Left colon (tissue), 2 donors: ENCODE data around the gene UNC45A. TPM values are rescaled to one million over a fixed set of nuclear protein-coding genes. Genes with fewer than 3 reads are reported as not detected.
A peak's percentile ranks its signal among the peaks of the same experiment; 100 is the strongest.

Source experiments
- ATAC-seq: fragments of 200-7000 bp; cut with Tn5 transposase; one replicate; pipeline ENCODE4 v1.9.1; 2020; ENCODE audit warnings: mild to moderate bottlenecking, moderate library complexity
- DNase-seq, 2 donors: peaks; one replicate each; pipeline ENCODE4 v3.0.0-alpha.2; 2020
- intact Hi-C, 2 donors: fragments of 100-400 bp; cut with DNase I in 1 of 2; cut with micrococcal nuclease in 1 of 2; formaldehyde crosslinking; loops; one replicate each; pipeline versions ENCODE4 v1.11.2 to v1.14.0; 2022; cut with DNase I, micrococcal nuclease
- total RNA-seq, 2 donors: library from RNA; stranded (reverse); fragmentation: NEBNext Ultra II Directional; extraction: Animal tissue kit (Norgen Biotek cat#: 25700); gene quantifications; one replicate each; pipeline ENCODE4 v1.2.1, GENCODE V29; 2021
- donor health status: DM: no; HTN: no; CAD: no.
- donor health status: DM: yes; HTN: yes; CAD: no.

UNC45A gene
- total RNA-seq, 2 donors from 2014 or later: 53.0 to 58.1 TPM

DNA sequence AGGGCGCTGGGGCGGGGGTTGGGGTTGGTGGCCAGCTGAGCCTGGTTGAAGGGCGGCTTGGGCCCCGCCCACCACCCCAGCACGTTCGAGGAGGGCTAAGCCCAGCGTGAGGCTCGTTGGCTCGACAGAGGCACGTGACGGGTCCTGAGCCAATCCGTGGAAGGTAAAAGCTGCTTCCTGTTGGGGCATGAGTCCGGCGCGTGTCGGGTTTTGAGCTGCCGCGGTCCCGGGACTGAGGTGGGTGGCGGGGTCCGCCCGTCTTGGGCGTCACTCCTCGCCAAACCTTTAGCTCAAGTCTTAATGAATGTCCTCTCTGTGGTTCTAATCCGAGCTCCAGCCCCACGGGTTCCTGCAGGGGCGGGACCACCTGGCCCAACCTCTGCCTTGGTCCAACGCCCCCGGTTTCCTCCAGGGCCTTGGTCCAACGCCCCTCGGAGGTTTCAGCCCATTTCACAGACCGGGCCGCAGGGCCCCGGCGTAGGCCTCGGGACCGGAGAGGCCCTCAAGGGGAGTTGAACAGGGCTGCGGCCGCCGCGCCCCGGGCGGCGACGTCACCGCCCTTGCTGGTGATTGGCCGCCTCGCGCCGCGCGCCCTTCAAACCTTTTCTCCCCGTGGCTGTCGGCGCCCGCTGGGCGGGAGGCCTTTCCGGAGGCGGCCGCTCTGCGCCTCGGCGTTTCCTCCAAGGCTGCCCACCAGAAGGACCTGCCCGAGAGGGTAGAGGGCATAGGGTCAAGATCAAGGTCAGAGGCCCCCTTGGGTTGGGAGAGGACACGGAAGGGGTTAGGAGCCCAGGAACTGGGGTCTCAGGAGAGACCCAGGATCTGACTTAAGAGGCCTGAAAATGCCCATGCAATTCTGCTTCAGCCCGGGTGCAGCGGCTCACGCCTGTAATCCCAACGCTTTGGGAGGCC, 19.9 kb downstream of the UNC45A start, which contains the start of gene RCCD1:
RCCD1 (plus strand) TSS at position 173 of the 912 bp plus-strand sequence. CDS start 1,851 bp downstream, outside the sequence.
- DNase-seq (peak; percentile 95 to 97), ATAC-seq (peak; percentile 86)
- intact Hi-C loops: loop anchor here in 1 of 2 donors (10.0 kb wide), 1 partner anchor 310 kb away; no protein-coding TSS in a partner anchor

DNA sequence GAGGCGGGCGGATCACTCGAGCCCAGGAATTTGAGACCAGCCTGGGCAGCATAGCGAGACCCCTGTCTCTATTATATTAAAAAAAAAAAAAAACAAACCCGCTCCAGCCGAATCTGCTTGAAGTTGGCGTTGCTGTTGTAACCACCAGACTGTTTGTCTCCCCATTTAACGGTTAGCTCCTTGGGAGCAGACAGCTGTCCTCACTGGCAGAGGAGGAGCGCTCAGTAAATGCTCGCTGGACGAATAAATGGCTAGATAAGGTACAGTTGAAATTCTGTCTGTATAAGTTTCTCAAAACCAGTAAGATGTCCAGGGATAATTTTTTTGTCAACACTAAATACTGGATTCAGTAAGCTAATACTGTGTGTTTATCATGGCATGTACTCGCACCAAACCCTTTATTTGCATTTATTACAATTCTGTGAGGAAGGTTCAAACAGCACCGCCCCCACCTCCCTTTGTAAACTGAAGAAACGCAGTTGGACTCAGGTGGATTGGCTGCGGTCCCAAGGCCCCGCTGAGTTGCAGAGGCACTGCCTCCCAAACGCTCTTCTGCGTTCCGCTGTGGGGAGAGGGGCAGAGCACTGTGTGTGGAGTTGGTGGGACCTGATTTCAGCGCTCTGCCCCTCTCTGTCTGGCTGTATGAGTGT, 20.7 kb downstream of the UNC45A start:
- peak; percentile 62 to 73 for DNase-seq
- peak; percentile 20 for ATAC-seq
- intact Hi-C loops: loop anchor here in 1 of 2 donors (10.0 kb wide), 1 partner anchor 309 kb away; no protein-coding TSS in a partner anchor

DNA sequence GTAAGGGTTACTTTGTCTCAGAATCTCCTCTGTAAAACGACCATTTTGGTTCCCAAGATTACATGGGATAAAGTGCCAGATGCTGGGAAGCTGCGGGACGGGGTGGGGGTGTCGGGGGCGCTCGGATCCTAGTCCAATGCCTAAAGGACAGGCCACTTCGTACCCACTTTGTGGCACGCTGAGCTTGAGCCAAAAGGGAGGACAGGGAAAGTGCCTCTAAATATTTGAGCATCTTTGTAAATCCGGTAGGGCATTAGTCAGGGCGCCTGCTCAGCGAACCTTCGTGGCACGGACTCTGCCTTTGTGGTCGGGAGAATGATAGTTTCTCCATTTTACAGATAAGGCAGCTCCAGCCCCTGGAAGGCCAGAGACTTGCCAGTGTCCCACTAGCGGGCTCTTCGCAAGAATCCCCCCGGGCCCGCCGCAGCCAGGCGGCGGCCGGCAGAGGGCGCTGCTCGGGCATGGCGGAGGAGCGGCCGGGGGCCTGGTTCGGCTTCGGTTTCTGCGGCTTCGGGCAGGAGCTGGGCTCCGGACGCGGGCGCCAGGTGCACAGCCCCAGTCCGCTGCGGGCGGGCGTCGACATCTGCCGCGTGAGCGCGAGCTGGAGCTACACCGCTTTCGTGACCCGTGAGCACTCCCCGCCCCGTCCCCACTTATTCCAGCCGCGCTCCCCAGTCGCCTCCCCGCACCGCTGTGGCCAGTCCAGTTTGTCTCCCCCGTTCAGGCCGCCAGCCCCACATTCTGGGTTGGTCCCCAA, 21.4 kb downstream of the UNC45A start:
- intact Hi-C loops: loop anchor here in 1 of 2 donors (10.0 kb wide), 1 partner anchor 308 kb away; no protein-coding TSS in a partner anchor
- ATAC-seq: peak; percentile 47
- DNase-seq: peak; percentile 65 to 83

DNA sequence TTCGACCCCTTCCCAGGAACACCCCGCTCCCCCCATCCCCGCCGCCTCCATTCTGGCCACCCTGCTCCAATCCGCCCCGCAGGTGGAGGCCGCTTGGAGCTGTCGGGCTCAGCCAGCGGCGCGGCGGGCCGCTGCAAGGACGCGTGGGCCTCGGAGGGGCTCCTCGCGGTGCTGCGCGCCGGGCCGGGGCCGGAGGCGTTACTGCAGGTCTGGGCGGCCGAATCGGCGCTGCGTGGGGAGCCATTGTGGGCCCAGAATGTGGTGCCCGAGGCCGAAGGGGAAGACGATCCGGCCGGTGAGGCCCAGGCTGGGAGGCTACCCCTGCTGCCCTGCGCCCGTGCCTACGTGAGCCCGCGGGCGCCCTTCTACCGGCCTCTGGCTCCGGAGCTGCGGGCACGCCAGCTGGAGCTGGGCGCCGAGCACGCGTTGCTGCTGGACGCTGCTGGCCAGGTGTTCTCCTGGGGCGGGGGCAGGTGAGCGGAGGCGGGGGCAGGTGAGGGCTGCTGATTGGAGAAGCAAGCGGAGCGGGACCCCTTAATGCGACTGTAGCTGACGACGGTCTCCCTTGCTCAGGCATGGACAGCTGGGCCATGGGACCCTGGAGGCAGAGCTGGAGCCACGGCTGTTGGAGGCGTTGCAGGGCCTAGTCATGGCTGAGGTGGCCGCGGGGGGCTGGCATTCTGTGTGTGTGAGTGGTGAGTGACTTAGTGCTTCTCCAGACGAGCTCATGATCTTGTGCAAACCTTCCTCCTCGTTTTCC, 22.1 kb downstream of the UNC45A start:
- DNase-seq (peak in 1 of 2 donors; percentile 38), ATAC-seq (peak; percentile 23)
- intact Hi-C loops: loop anchor here in 1 of 2 donors (10.0 kb wide), 1 partner anchor 308 kb away; no protein-coding TSS in a partner anchor

DNA sequence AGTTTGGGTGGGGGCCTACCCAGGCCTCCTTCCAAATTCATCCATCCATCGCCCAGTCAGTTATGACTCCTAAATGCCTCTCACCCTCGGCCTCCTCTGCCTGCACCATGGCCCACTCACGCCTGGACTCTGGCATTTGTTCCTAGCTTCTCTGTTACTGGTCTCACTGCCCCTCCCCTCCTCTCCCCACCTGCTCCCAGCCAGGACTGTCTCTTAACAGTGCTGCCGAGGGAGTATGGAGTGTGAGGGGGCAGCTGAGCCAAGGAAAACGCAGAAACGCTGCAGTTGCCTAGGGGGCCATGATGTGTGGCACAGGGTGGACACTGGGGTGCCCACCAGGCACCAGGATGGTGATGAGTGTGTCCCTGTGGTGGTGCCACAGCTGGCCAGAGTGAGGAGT, 22.7 kb downstream of the UNC45A start:
- ATAC-seq: no peak
- no peak for DNase-seq
- intact Hi-C loops: loop anchor here in 1 of 2 donors (10.0 kb wide), 1 partner anchor 307 kb away; no protein-coding TSS in a partner anchor

DNA sequence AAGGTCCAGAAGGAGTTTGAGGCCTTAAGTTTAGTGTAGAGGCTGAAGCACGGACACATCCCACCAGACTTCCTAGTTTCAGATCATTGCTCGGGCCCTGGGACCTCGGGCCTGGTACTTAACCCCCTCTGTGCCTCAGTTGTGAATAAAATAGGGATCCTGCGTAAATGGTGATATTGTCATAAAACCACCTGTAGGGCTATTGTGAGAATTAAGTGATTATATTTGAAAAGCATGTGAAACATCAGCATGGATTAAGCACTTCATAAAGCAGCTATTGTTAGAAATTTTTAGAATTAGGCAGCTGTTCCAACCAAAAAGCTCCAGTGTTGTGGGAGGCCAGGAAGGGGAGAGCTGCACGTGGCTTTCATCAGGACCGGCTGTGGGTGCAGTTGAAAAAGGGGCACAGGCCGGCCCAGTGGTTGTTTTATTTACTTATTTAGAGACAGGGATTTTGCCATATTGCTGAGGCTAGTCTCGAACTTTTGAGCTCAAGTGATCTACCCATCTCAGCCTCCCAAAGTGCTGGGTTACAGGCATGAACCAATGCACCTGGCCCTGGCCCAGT, 24.0 kb downstream of the UNC45A start:
- no peak for DNase-seq
- intact Hi-C loops: loop anchor here in 1 of 2 donors (10.0 kb wide), 1 partner anchor 306 kb away; no protein-coding TSS in a partner anchor
- no peak for ATAC-seq

DNA sequence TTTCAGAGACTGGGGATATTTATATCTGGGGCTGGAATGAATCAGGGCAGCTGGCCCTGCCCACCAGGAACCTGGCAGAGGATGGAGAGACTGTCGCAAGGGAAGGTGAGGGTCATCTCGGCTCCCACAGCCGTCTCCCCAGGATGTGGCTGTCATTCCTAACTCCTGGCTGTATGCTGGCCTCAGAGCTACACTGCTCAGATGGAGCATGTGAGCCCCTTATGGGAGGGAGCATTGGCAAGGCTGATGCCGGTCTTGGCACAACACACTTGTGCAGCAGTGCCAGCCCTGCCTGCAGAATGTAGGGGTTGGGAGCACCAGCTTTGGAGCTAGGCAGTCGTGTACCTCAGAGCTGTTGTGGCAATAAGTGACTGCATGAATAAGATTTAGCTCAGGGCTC, 24.8 kb downstream of the UNC45A start:
- intact Hi-C loops: loop anchor here in 1 of 2 donors (10.0 kb wide), 1 partner anchor 305 kb away; no protein-coding TSS in a partner anchor
- no peak for ATAC-seq
- DNase-seq: peak in 1 of 2 donors; percentile 58

DNA sequence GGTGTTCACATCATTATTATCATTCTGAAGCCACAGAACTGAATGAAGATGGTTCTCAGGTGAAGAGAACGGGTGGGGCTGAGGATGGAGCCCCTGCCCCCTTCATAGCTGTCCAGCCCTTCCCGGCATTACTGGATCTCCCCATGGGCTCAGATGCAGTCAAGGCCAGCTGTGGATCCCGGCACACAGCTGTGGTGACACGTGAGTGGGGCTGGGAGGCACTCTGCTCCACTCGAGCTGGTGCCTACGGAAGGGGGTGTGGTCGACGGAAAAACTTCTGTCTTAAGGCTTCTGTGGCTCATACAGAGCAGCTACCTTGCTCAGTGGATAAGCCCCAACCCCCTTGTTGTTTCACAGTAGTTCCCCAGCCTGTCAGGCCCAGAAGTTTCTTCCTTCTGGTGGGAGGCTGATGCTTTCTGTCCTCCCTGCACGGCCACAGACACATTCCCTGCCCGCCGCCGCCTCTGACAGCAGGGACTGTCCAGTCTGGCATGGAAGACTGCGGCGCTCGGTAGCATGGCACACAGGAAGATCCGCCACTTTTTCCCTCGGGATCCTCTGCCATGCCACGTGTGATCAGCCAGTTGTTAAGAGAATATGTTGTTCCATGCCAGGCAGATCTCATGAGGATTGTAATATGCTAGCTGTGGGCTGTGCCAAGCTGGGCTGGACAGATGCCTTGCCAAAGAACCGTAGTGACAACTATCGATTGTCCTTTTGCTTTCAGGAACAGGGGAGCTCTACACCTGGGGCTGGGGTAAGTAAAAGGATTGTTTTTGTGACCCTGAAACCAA, 25.4 kb downstream of the UNC45A start:
- no peak for DNase-seq
- intact Hi-C loops: no loop called here
- ATAC-seq: no peak

DNA sequence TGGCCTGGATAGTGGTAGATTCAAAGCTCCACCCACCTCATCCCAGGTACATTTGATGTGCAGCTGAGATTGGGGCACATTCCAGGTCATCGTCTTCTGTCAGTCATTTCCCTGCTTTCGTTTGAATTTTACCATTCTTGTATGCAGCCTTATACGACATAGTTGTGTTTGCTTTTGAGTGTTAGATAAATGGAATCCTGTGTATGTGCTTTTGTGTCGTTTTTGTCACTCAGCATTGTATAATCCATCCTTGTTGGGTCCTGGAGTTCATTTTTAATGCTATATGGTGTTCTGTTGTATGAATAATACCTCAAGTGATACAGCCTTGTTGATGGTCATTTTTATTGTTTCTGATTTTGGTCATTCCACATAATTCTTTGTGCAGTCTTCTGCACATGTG, 26.9 kb downstream of the UNC45A start:
- DNase-seq (no peak), ATAC-seq (no peak)
- intact Hi-C loops: no loop called here

DNA sequence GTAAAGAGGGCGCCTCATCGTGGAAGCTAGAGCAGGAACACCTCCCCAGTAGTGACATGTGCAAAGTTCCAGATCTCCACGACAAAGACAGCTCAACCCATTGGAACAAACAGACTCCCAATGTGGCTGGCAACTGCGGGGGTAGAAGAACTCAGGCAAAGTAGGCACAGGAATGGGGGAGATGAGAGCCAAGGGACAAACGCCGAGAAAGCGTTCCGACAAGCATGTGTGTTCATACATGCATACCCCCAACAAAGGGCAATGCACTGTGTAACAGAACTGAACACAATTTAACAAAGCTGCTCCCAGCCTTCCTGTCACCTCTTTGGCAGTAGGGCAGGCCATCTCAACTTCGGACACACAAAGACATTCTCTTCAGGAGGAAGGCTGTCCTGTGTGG, 31.2 kb downstream of the UNC45A start:
- DNase-seq (no peak), ATAC-seq (no peak)
- intact Hi-C loops: no loop called here

DNA sequence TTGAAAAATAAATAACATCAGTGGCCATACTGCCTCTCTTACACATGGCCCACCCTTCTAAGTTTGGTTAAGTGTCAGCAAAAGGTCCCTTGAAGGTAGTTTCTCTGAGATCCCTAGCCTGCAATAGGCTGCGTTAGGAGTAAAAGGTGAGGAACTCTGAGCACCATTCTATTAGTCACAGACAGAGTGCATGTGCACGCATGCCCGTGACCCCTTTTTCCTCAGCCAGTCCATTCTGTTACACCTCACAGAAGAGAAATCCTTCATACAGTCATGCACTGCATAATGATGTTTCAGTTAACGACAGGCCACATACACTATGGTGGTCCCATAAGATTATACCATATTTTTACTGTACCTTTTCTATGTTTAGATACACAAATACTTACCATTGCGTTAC, 32.1 kb downstream of the UNC45A start:
- no peak for DNase-seq
- no peak for ATAC-seq
- intact Hi-C loops: no loop called here

DNA sequence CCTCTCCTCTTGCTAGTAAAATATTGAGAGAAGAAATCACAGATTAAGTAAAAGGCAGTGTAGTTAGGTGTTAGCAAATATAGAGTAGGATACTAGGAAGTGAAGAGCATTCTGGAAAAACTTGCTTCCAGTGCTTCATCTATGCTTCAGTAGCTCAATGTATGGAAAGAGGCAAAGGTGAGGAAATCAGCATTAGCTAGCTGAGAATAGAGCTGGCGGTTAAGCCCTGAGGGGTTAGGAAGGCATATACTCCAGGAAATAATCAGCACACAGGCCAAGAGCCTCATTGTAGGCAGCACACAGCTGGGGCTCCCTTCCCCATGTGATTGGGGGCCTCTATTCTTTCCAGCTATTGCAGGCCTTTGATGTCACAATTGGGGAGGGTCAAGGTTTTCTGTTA, 33.3 kb downstream of the UNC45A start:
- ATAC-seq (no peak), DNase-seq (no peak)
- intact Hi-C loops: no loop called here

DNA sequence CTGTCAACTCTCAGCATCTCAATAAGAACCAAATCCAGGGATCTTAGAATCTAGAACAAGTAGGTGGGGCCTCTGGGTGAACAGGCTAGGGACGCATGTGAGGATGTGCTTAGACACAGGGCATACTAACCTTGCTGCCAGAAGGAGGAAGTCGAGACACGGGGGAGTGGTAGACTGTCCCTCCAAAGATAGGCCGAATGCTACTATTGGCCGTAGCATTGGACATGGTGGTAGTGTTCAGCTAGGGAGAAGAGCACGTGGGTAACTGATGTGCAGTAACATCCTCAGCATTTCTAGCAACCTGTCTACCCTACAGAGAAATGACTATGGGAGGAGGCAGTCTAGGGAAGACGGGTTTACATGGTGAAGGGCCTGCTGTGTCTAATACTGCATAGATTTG, 35.2 kb downstream of the UNC45A start:
- no peak for ATAC-seq
- intact Hi-C loops: no loop called here
- no peak for DNase-seq

DNA sequence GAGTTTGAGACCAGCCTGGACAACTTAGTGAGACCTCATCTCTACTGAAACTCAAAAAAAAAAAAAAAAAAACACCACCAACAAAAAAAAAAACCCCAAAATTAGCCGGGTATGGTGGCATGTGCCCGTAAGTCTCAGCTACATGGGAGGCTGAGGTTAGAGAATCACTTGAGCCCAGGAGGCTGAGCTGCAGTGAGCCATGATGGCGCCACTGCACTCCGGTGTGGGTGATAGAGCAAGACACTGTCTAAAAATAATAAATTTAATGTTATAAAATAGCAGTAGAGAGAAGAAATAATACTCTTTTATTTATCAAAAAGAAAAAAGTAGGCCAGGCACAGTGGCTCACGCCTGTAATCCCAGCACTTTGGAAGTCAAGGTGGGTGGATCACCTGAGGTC, 37.0 kb downstream of the UNC45A start:
- DNase-seq: no peak
- no peak for ATAC-seq
- intact Hi-C loops: no loop called here

DNA sequence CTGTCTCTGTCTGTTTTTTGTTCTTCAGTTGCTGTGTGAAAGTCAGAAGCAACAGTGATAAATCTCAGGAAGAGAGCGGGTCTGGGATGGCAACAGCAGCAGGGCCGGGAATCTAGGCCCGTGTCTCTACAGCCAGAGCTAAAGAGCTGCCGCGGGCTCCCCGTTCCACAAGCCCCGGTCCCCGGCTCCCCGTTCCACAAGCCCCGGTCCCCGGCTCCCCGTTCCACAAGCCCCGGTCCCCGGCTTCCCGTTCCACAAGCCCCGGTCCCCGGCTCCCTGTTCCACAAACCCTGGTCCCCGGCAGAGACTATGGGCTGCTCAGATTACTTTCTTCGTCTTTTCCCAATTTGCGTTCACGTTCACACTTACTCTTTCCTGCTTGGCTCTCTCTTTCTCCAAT, 39.1 kb downstream of the UNC45A start:
- intact Hi-C loops: no loop called here
- DNase-seq (no peak), ATAC-seq (no peak)

DNA sequence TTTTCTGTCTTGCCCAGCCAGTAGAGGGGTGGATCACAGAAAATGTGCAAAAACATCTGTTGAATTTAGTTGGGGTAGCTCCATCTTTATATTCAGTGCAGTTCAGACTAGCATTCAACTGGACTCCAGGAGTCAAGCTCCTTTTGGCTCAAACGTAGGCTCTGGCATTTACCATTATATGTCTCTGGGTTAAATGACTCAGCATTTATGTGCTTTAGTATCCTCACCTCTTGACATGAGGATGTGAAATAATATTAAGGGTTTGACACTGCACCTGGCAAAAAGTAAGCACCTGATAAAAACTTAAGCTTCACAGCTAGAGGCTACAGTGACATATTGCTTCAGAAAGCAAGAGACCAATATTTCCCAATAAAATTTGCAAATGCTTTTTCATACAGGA, 44.5 kb downstream of the UNC45A start:
- ATAC-seq (no peak), DNase-seq (no peak)
- intact Hi-C loops: no loop called here

DNA sequence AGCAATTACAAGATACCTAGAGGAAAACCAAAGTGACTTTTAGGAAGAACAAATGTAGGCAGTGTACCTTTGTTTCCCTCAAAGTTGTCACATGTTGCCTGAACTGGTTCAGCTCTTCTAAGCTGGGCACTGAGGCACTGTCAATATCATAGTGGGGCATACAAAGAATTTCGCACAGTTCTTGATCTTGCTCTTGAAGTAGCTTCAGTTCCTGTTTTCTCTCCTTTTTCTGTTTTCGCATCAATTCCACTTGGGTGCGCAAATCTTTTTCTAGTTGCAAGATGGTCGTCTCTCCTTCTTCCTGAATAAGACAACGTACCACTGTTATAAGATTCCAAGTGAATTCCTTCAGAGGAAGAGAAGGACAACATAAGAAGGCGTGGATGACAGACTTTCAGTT, 46.6 kb downstream of the UNC45A start:
- ATAC-seq: no peak
- no peak for DNase-seq
- intact Hi-C loops: no loop called here
